Measurements from ENCODE around the gene LUC7L2. TPM values are rescaled to one million over a fixed set of nuclear protein-coding genes. Genes with fewer than 3 reads are reported as not detected.
"Not testable (repeated sequence)": the region's sequence is repeated elsewhere in the genome, so short reads cannot be mapped to it uniquely, and the experiment has no call there.

The LUC7L2 gene
- total RNA-seq, 3 donors from 2014 or later (not counting 1 experiment from before 2014, with no cell fraction given), result 183 to 192 (median 186) TPM

DNA sequence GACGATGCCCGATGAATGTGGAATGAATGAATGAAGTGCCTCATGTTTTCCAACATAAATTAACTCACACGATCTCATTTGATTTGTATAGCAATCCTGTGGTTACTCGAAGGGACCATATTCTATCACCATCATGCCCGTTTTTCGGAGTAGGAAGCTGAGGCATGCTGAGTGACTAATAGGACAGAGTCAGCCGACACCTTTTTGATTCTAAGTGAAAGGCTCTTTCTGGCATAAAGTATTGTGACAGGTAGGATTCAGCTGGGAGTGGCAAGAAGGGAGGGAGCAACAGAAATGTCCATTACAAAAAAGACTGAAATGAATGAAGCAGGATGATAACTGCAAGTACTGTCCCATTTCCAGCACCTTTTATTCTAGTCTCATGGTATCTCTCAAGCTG is 68.1 kb downstream of the LUC7L2 start:
- no peaks in the 10 kb centered on the region for H3K4me1 ChIP-seq (ENCODE audit: control insufficient read depth, insufficient read depth, low read length)
- H3K9me3 ChIP-seq (ENCODE audit: control insufficient read depth, insufficient read depth, low read length), result no peaks in the 10 kb centered on the region
- H3K36me3 ChIP-seq (ENCODE audit: control insufficient read depth, insufficient read depth, low read length), result peaks cover 11% of the 10 kb centered on the region
- Mint-ChIP-seq H3K4me1 (peaks cover 0 to 6% of the 10 kb centered on the region in 2 donors), H3K36me3 (no peaks in the 10 kb centered on the region), H3K4me3 (no peak overlapping the region), H3K27me3 (ENCODE audit: low read depth in 2 of 2) (no peaks in the 10 kb centered on the region), H3K27ac (no peak overlapping the region), H3K9me3 (no peaks in the 10 kb centered on the region)
- DNase-seq (no peak), ATAC-seq (no peak)
- no peak overlapping the region for H3K27ac ChIP-seq (ENCODE audit: low read length)
- H3K27me3 ChIP-seq (ENCODE audit: control insufficient read depth, insufficient read depth, low read length), result no peaks in the 10 kb centered on the region
- intact Hi-C loops (cut with micrococcal nuclease), result no loop called here
- TF ChIP-seq, protein P1, sequence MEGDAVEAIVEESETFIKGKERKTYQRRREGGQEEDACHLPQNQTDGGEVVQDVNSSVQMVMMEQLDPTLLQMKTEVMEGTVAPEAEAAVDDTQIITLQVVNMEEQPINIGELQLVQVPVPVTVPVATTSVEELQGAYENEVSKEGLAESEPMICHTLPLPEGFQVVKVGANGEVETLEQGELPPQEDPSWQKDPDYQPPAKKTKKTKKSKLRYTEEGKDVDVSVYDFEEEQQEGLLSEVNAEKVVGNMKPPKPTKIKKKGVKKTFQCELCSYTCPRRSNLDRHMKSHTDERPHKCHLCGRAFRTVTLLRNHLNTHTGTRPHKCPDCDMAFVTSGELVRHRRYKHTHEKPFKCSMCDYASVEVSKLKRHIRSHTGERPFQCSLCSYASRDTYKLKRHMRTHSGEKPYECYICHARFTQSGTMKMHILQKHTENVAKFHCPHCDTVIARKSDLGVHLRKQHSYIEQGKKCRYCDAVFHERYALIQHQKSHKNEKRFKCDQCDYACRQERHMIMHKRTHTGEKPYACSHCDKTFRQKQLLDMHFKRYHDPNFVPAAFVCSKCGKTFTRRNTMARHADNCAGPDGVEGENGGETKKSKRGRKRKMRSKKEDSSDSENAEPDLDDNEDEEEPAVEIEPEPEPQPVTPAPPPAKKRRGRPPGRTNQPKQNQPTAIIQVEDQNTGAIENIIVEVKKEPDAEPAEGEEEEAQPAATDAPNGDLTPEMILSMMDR (IDR thresholded peaks at IDR 0.05), result no peak
- 98% methylated on average over 7 of the region's 7 CpGs for WGBS (ENCODE audit: insufficient coverage)
- no peak overlapping the region for H3K4me3 ChIP-seq (ENCODE audit: low read length)

DNA sequence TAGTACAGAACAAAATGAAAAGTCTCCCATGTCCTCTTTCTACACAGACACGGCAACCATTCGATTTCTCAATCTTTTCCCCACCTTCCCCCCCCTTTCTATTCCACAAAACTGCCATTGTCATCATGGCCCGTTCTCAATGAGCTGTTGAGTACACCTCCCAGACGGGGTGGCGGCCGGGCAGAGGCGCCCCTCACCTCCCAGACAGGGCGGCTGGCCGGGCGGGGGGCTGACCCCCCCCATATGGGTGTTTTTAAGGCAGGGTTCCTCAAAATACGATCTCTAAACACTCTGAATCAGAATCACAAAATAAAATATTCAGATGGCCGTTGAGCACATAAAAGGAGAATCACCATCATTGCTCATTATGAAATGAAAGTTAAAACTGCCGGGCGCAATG is 70.0 kb downstream of the LUC7L2 start:
- H3K27me3 Mint-ChIP-seq (ENCODE audit: low read depth in 2 of 2); H3K27me3 ChIP-seq (ENCODE audit: control insufficient read depth, insufficient read depth, low read length); H3K36me3 Mint-ChIP-seq; DNase-seq; H3K4me1 ChIP-seq (ENCODE audit: control insufficient read depth, insufficient read depth, low read length); H3K4me3 ChIP-seq (ENCODE audit: low read length); H3K36me3 ChIP-seq (ENCODE audit: control insufficient read depth, insufficient read depth, low read length); intact Hi-C loops (cut with micrococcal nuclease); H3K4me3 Mint-ChIP-seq; H3K27ac ChIP-seq (ENCODE audit: low read length); H3K9me3 Mint-ChIP-seq; H3K27ac Mint-ChIP-seq; ATAC-seq; H3K9me3 ChIP-seq (ENCODE audit: control insufficient read depth, insufficient read depth, low read length): not testable (repeated sequence)
- WGBS (ENCODE audit: insufficient coverage), result 94% methylated on average over 11 of the region's 14 CpGs
- peaks cover 7 to 13% of the 10 kb centered on the region in 2 donors for H3K4me1 Mint-ChIP-seq

GRCh38 chr7:139430443-139430842 is 70.7 kb downstream of the LUC7L2 start:
- 97% methylated on average over 4 of the region's 4 CpGs for WGBS (ENCODE audit: insufficient coverage)
- Mint-ChIP-seq H3K27ac (no peak overlapping the region), H3K9me3 (no peaks in the 10 kb centered on the region), H3K4me1 (peaks cover 8 to 13% of the 10 kb centered on the region in 2 donors), H3K4me3 (no peak overlapping the region), H3K27me3 (ENCODE audit: low read depth in 2 of 2) (no peaks in the 10 kb centered on the region), H3K36me3 (no peaks in the 10 kb centered on the region)
- Histone ChIP-seq H3K4me3 (ENCODE audit: low read length) (no peak overlapping the region), H3K27me3 (ENCODE audit: control insufficient read depth, insufficient read depth, low read length) (no peaks in the 10 kb centered on the region), H3K4me1 (ENCODE audit: control insufficient read depth, insufficient read depth, low read length) (no peaks in the 10 kb centered on the region), H3K27ac (ENCODE audit: low read length) (no peak overlapping the region), H3K36me3 (ENCODE audit: control insufficient read depth, insufficient read depth, low read length) (peaks cover 3% of the 10 kb centered on the region), H3K9me3 (ENCODE audit: control insufficient read depth, insufficient read depth, low read length) (no peaks in the 10 kb centered on the region)
- ATAC-seq, result no peak
- TF ChIP-seq, protein P1 (IDR thresholded peaks at IDR 0.05), result no peak
- DNase-seq, result no peak
- intact Hi-C loops (cut with micrococcal nuclease), result no loop called here

DNA sequence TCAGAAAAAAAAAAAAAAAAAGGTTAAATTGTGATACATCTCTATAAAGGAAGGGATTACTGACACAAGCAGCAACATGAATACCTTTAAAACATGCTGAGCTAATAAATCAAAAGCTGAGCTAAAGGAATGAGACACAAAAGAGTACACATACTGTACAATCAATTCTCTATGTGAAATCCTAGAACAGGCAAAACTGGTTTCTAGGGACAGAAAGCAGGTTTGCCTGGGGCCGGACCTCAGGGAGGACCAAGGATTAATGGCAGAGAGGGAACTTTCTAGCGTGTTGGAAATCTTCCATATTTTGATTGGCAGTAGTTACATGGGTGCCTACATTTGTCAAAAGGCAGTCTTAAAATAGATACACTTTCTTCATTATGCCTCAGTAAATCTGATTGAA is 71.3 kb downstream of the LUC7L2 start:
- TF ChIP-seq, protein P1 (IDR thresholded peaks at IDR 0.05), result no peak
- no peaks in the 10 kb centered on the region for H3K4me1 ChIP-seq (ENCODE audit: control insufficient read depth, insufficient read depth, low read length)
- Mint-ChIP-seq H3K36me3 (no peaks in the 10 kb centered on the region), H3K9me3 (no peaks in the 10 kb centered on the region), H3K27ac (no peak overlapping the region), H3K4me3 (no peak overlapping the region), H3K4me1 (peaks cover 8 to 13% of the 10 kb centered on the region in 2 donors), H3K27me3 (ENCODE audit: low read depth in 2 of 2) (no peaks in the 10 kb centered on the region)
- no peak overlapping the region for H3K4me3 ChIP-seq (ENCODE audit: low read length)
- peaks cover 3% of the 10 kb centered on the region for H3K36me3 ChIP-seq (ENCODE audit: control insufficient read depth, insufficient read depth, low read length)
- ATAC-seq, result no peak
- H3K27ac ChIP-seq (ENCODE audit: low read length), result no peak overlapping the region
- no peak for DNase-seq
- intact Hi-C loops (cut with micrococcal nuclease), result no loop called here
- H3K27me3 ChIP-seq (ENCODE audit: control insufficient read depth, insufficient read depth, low read length), result no peaks in the 10 kb centered on the region
- WGBS (ENCODE audit: insufficient coverage), result 100% methylated on average over 2 of the region's 2 CpGs
- no peaks in the 10 kb centered on the region for H3K9me3 ChIP-seq (ENCODE audit: control insufficient read depth, insufficient read depth, low read length)
